ENCODE data around the gene PDE6H. TPM values are rescaled to one million over a fixed set of nuclear protein-coding genes. Genes with fewer than 3 reads are reported as not detected.

PDE6H gene
- total RNA-seq, 1 donor from 2014 or later: not detected

DNA sequence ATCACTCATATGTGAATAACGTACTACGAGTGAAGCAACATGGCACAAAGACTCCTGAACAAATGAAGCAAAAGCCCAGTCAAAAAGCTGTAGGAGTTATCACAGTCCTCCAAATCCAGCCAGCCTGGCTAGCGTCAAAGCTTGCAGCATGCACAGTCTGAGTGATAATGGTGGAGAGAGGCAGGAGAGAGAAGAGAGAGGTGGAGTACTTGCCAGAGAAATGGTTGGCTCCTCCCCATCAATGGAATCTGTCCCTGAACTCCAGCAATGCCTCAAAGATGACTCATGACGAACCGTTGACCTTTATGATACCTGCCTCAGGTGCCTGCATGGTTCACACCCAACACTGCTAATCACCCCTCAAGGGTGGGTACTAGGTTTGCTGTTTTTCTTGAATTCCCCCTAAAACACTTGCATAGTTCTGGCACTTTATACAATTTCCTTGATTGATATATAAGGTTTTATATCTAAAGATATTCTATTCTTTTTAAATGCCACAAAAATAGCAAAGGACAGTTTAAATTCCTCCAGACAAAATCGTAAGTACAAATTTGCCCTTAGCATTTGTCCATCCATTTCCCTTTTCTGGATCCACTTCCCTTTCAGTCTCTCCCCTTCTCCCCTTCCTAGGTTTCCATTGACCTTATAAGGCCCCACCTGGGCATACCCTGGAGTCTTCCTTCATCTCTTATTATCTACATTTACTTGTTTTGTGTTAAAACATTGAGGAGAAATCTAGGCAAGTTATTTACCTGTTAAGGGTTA, 21.7 kb upstream of the PDE6H start:
- DNase-seq (ENCODE audit: low read depth, low spot score): no peak
- no peak overlapping the region for H3K4me3 Mint-ChIP-seq

DNA sequence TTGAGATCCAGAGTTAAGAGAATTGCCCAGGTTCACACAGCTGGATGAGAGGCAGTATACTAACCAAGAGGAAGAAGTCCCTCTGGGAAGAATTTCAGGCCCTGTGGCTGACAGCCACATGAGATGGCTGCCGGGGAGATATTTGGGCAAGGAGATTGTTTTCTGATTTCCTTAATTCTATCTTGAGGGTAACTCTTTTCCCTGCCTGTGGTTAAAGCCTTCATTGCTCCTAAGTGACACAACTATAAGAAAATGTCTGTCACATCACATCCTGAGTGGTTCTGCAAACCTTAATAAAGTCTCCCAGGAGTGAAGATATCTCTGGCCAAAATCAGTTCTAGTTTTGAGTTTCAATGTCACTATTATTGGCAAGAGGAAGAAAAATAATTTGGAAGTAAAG, 21.0 kb upstream of the PDE6H start:
- Mint-ChIP-seq H3K4me1 (peaks cover 29% of the 10 kb centered on the region), H3K9me3 (no peaks in the 10 kb centered on the region), H3K27ac (ENCODE audit: unreplicated experiment) (no peak overlapping the region), H3K4me3 (no peak overlapping the region), H3K27me3 (ENCODE audit: low read depth) (no peaks in the 10 kb centered on the region), H3K36me3 (ENCODE audit: low read depth) (no peaks in the 10 kb centered on the region)
- TF ChIP-seq, protein P1, sequence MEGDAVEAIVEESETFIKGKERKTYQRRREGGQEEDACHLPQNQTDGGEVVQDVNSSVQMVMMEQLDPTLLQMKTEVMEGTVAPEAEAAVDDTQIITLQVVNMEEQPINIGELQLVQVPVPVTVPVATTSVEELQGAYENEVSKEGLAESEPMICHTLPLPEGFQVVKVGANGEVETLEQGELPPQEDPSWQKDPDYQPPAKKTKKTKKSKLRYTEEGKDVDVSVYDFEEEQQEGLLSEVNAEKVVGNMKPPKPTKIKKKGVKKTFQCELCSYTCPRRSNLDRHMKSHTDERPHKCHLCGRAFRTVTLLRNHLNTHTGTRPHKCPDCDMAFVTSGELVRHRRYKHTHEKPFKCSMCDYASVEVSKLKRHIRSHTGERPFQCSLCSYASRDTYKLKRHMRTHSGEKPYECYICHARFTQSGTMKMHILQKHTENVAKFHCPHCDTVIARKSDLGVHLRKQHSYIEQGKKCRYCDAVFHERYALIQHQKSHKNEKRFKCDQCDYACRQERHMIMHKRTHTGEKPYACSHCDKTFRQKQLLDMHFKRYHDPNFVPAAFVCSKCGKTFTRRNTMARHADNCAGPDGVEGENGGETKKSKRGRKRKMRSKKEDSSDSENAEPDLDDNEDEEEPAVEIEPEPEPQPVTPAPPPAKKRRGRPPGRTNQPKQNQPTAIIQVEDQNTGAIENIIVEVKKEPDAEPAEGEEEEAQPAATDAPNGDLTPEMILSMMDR (conservative IDR thresholded peaks at IDR 0.05): no peak
- DNase-seq (ENCODE audit: low read depth, low spot score): no peak

More for the DNA sequence above, 21.7 kb upstream of the PDE6H start:
- no peaks in the 10 kb centered on the region for H3K36me3 Mint-ChIP-seq (ENCODE audit: low read depth)
- no peaks in the 10 kb centered on the region for H3K27me3 Mint-ChIP-seq (ENCODE audit: low read depth)
- TF ChIP-seq, protein P1 (conservative IDR thresholded peaks at IDR 0.05): no peak
- H3K27ac Mint-ChIP-seq (ENCODE audit: unreplicated experiment): no peak overlapping the region
- no peaks in the 10 kb centered on the region for H3K9me3 Mint-ChIP-seq
- peaks cover 29% of the 10 kb centered on the region for H3K4me1 Mint-ChIP-seq

DNA sequence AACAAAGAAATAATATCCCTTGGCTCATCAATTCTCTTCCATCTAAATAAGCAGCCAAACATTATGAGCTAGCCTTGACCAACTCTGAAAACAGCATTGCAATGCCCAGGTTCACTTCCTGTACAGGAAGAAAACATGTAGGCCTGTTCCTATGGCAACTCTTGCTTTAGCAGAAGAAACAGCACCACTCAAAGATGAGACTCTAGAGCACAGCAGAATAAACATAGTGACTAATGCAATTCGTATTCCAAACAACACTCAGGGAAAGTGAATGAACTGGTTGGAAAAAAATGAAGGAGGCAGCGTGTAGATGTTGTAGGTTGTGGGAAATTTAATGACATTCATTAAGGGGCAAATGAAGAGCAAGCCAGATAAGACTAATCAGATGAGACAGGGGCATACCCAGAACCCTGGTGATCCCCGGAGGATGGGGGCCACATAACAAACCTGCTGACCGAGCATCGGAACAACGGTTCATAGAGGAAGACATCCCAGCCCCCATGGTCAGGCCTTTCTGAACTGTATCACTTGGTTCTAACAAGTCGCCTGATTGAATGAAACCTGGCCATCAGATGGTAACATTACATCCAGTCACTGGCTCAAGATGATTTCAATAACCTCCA, 20.4 kb upstream of the PDE6H start:
- TF ChIP-seq, protein P1 (conservative IDR thresholded peaks at IDR 0.05): no peak
- Mint-ChIP-seq H3K27me3 (ENCODE audit: low read depth) (no peaks in the 10 kb centered on the region), H3K36me3 (ENCODE audit: low read depth) (no peaks in the 10 kb centered on the region), H3K4me3 (no peak overlapping the region), H3K4me1 (peaks cover 29% of the 10 kb centered on the region), H3K27ac (ENCODE audit: unreplicated experiment) (no peak overlapping the region), H3K9me3 (no peaks in the 10 kb centered on the region)
- no peak for DNase-seq (ENCODE audit: low read depth, low spot score)

DNA sequence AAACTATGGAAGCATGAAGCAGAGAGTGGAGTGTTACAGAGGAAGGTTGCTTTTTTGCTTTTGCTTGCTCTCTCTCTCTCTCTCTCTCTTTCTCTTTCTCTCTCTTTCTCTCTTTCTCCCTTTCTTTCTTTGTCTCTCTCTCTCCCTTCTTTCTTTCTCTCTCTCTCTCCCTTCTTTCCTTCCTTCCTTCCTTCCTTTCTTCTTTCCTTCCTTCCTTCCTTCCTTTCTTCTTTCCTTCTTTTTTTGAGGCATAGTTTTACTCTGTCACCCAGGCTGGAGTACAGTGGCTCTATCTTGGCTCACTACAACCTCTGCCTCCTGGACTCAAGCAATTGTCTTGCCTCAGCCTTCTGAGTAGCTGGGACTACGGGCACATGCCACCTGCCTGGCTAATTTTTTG, 19.1 kb upstream of the PDE6H start:
- Mint-ChIP-seq H3K9me3 (no peaks in the 10 kb centered on the region), H3K4me1 (peaks cover 26% of the 10 kb centered on the region), H3K4me3 (no peak overlapping the region), H3K36me3 (ENCODE audit: low read depth) (no peaks in the 10 kb centered on the region), H3K27ac (ENCODE audit: unreplicated experiment) (no peak overlapping the region), H3K27me3 (ENCODE audit: low read depth) (no peaks in the 10 kb centered on the region)
- TF ChIP-seq, protein P1 (conservative IDR thresholded peaks at IDR 0.05): no peak
- DNase-seq (ENCODE audit: low read depth, low spot score): no peak

DNA sequence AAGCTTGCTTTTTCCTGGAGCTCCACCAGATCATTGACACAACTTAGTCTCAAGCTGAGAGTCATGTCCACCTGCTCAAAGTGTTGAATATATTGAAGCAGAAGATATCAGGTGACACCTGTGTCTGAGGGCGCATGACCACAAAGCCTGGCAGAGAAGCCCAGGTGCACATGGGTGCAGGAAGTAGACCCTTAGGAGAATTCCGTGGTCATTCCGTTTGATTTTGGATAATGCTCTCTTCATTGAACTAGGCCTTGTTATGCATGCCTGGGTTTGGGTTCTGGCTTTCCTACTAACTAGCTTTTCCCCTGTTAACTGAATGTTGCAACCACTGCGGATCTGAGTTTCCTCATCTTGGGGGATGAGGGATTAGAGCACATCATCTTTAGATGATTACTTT, 18.6 kb upstream of the PDE6H start:
- DNase-seq (ENCODE audit: low read depth, low spot score): no peak
- H3K27ac Mint-ChIP-seq (ENCODE audit: unreplicated experiment): no peak overlapping the region
- TF ChIP-seq, protein P1 (conservative IDR thresholded peaks at IDR 0.05): no peak
- H3K4me3 Mint-ChIP-seq: no peak overlapping the region
- H3K36me3 Mint-ChIP-seq (ENCODE audit: low read depth): no peaks in the 10 kb centered on the region
- peaks cover 20% of the 10 kb centered on the region for H3K4me1 Mint-ChIP-seq
- H3K27me3 Mint-ChIP-seq (ENCODE audit: low read depth): no peaks in the 10 kb centered on the region
- H3K9me3 Mint-ChIP-seq: no peaks in the 10 kb centered on the region

All from neural crest cell (in vitro differentiated cells).